Fibroblast of the conjunctiva (primary cell): ENCODE results near the gene COL20A1.

Source experiments
- DNase-seq: peaks from one replicate; pipeline ENCODE4 v3.0.0-alpha.2; 2010; ENCODE audit warnings: low read depth

The COL20A1 gene

DNA sequence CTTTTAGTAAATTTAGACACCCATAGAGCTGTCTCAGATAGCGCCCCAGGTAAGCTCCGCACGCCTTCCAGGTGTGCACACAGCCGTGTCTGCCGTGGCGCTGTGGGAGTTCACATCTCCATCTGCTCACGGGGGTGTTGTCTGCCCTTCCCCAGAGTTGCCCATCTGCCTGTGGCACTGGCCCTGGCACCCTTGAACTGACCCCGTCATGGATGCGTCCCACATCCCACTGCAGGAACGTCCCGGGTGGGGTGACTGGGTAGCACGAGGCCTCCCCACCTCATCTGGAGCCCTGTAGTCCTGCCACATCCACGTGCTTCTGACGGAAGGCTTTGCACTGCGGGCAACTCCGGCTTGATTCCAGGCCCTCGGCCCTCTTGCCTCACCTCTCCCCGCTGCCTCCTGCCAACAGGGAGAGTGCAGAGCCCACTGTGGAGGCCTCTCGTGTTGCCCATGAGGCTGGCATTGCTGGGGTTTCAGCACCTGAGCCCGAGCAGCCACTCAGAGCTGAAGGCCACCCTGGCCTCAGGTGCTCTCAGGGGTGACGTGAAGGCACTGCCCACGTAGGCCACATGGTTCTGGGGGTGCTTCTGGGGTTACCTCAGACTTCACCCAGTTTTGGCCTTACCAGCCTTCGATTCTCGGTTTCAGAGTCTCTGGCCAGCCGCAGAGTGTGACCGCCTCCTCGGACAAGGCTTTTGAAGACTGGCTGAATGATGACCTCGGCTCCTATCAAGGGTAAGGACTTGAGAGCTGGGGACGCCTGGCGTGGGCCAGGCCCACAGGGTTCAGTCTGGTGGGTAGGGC is 15.3 kb upstream of the COL20A1 start:
- no peak for DNase-seq

DNA sequence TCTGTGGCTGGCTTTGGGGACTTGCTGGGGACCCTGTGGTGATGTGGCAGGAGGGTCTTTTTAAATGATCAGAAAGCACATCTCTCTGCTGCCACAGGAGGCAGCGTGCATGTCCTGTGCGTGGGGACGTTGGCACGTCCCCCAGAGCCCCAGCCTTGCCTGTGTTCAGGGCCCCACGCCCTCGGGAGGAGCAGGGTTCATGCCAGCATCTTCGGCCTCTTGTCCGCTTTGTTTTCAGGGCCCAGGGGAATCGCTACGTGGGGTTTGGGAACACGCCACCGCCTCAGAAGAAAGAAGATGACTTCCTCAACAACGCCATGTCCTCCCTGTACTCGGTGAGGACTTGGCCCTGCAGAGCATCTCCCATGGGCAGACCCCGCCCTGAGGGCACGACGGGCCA is 14.3 kb upstream of the COL20A1 start:
- no peak for DNase-seq

DNA sequence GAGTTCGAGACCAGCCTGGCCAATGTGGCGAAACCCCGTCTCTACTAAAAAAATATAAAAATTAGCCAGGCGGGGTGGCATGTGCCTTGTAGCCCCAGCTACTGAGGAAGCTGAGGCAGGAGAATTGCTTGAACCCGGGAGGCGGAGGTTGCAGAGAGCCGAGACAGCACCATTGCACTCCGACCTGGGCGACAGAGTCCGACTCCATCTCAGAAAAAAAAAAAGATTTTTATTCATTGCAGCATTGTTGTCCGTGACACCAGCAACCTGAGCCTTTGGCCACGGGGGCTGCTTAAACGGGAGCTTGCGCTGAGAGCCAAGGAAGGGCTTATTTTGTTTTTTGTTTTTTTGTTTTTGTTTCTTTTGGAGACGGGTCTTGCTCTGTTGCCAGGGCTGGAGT is 13.1 kb upstream of the COL20A1 start:
- no peak for DNase-seq

DNA sequence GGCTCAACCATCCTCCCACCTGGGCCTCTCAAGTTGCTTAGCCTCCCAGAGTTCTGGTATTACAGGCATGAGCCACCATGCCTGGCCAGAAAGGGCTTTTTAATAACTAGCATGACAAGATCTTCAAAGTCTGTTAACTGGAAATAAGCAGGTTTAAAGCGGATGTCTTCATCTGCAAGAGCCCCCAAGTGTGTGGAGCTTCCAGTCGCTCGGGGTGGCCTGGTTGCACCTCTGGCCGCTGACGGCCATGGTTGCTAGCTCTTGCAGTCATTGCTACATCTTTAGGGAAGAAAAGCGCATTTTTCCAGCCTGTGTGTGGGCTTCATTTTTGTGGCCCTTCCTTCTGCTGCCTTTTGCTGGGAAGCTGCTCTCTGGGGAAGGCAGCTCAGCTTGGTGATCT is 12.6 kb upstream of the COL20A1 start:
- DNase-seq: no peak

DNA sequence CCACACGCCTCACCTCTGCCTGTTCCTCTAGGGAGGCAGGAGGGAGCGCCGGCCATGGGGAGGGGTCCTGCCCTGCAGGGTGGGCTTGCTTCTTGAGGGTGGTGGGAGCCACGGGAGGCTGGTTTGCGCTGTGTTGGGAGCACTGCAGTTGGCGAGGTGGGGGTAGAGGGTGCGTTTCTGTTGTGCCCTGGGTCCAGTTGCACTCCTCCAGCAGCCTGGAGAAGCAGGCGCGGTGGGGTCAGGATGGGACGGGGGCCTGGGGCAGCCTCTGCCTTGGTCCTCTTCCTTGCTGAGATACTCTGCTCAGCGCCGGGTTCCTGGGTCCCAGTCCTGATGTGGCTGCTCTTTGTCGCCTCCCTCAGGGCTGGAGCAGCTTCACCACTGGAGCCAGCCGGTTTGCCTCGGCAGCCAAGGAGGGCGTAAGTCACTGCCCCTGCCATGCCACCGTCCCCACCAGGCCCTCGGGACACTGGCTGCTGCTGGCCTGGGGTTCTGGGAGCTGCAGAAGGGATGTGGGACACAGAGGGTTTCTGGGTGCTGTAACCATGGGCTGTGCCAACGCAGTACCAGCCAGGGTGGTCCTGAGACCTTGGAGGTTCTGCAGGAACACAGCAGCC is 11.9 kb upstream of the COL20A1 start:
- DNase-seq: no peak

DNA sequence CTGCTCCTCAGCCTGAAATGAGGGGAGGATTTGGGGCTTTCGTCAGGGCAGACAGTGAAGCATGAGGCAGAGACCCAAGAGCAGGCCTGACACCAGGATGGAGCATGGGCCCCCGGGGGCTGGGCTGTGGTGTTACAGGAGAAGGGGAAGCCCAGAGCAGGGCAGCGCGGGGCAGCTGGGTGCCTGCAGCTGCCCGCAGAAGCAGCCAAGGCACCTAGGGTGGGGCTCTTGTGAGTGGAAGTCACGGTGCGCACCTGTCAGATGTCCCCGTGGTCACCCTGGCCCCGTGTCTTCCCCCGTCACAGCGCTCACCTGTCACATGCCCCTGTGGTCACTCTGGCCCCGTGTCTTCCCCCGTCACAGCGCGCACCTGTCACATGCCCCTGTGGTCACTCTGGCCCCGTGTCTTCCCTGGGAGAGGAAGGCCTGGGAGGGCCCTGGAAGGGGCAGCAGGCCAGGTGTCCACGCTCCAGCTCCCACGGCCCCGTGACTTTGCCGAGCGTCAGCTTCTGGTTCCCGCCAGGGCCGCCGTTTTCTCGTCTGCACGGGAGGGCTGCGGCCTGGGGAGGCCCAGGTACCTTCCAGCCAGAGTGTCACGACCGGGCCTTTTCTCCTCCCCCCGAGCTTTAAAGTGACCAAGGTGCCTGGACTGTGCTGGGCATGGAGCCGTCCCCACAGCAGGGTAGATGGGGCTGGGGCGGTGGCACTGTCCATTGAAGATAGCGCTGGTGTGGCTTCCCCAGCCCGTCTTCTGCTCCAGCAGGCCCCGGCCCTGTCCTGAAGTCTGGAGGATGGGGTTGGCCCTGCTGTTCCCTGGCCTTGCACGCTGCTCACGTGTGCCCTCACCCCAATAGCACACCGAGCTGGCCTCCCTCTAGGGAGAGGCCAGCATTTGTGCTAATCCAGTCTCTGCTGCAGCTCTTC is 11.0 kb upstream of the COL20A1 start:
- DNase-seq: no peak

DNA sequence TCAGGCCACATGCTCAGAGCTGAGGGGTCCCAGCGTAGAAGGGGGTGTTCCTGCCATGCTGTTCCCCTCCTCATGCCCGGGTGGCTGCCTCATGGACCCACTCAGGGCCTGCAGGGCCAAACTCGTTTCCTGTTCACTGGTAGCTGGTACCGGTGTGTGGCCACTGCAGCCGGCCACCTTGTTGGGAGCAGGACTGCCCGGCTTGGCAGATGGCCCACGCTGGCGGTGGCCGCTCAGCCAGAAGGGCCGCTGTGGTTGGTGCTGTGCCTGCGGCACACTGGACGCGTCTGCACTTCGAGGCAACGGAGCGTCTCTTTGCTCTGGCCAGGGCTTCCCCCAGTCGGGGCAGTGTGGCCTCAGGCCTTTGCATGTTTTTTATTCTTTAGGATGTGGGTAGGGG is 10.0 kb upstream of the COL20A1 start:
- no peak for DNase-seq

DNA sequence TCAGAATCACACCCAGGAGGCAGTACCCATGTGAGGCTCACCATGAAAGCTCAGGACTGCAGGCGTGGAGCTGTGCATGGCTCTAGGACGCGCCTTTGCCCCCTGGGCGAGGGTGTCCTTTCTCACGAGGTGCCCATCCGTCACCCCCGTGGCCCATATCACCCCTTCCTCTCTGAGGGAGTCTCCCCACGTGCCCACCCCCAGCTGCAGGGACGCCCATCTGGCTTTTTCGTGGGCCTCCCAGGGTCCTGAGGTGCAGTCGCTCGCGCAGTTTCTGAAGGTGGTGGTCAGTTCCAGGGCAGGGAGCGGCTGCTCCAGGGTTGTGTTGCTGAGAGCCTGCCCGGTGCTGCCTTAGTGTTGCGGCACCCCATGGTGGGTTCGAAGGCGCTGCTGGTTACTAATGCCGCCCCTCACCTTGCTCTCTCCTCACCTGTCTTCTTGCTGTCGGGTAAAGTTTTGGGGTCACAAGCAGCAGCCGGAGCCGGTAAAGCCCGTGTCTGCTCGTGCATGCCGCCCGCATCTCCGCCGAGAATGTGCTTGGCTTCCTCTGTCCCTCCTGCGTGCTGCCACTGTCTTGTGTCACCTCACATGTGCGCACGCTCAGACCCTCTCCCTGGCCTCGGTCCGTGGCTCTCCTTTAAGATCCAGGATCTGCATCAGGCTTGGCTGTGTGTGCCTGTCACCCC is 9.4 kb upstream of the COL20A1 start:
- DNase-seq: no peak

DNA sequence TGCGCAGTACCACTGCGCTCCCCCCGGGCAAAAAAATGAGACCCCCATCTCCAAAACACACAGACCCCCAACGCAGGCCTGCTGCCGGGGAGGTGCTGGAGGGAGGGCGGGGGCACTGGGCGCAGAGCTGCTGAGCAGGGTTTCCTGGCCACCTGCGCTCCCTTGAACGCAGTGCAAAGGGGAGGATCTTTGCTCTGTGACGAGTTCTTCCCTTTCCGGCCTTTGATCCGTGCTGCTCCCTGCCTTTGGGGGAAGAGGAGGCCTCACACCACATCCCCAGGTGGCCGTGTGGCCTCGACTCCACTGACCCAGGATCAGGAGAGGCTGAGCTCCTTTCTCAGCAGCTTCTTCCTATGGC is 8.9 kb upstream of the COL20A1 start:
- no peak for DNase-seq

DNA sequence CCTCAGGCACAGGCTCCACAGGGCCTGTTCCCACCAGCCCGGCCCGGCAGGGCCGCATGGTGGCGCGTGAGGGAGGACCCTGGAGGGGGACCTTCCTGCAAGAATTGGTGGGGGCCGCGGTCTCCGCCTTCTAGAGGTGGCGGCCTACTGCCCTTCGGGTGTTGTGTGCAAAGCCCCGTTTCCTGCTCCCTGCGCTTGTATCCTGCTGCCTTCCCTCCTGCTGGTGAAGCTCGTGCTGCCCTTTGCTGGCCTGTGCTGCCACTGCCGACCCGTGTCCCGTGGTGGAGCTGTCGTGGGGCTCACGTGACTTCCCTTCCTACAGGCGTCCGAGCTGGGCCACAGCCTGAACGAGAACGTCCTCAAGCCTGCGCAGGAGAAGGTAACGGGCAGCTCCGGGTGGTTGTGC is 8.4 kb upstream of the COL20A1 start:
- no peak for DNase-seq

DNA sequence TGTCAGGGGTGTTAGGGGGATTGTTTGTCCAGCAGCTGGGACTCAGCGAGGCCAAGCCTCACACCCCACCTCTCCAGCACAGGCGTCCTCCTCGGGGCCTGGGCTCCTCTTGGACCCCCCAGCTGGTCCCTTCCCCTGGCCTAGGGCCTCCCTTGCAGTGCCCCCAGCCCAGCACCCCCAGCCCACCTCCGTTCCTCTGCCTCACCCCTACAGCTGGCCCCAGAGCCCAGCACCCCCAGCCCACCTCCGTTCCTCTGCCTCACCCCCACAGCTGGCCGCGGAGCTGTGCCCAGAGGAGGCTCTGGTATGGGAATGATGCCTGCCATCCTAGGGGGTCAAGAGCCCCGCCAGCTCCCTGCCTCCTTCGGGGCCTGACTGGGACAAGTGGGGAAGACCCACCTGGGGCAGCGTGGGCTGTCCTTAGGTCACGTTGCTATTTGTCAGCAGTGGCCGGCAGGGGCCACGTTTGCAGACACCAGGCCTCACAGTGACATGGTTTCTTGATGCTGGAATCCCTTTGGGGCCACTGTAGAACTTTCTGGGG is 7.9 kb upstream of the COL20A1 start:
- DNase-seq: no peak

DNA sequence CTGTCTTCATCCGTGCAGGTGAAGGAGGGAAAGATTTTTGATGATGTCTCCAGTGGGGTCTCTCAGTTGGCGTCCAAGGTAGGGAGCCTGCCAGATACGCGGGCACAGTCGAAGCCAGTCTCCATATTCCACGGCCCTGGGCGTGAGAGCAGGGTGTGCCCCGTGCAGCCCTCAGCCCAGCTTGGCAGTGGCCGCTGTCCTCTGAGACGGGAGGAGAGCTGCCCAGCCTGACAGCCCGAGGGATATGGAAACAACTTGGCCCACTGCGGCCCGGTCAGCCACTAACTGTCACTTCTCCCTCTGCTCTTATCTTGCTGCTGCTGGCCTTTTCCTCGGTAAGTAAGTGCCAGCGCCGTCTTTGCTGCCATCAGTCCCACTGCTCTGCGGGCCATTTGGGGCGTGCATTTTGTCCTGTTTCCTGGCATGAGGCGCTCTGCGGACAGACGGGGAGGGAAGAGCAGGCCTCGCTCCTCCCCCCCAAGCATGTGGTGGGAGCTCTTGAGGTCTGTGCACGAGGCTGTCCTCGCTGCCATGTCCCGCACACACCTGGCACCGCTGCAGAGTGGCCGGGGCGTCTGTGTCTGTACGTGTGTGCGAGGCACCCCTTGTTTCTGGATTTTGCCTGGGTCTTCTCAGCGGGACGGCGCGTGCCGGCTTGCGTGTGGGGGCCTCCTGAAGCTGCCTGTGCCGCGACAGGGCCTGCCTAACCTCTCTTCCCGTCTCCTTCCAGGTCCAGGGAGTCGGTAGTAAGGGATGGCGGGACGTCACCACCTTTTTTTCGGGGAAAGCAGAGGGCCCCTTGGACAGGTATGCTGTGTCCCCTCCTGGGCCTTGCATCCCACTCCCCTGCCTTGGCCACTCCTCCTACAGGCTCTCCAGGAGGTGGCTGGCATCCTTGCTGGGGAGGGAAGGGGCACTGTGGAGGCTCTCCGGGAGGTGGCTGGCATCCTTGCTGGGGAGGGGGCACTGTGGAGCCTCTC is 7.1 kb upstream of the COL20A1 start:
- no peak for DNase-seq

DNA sequence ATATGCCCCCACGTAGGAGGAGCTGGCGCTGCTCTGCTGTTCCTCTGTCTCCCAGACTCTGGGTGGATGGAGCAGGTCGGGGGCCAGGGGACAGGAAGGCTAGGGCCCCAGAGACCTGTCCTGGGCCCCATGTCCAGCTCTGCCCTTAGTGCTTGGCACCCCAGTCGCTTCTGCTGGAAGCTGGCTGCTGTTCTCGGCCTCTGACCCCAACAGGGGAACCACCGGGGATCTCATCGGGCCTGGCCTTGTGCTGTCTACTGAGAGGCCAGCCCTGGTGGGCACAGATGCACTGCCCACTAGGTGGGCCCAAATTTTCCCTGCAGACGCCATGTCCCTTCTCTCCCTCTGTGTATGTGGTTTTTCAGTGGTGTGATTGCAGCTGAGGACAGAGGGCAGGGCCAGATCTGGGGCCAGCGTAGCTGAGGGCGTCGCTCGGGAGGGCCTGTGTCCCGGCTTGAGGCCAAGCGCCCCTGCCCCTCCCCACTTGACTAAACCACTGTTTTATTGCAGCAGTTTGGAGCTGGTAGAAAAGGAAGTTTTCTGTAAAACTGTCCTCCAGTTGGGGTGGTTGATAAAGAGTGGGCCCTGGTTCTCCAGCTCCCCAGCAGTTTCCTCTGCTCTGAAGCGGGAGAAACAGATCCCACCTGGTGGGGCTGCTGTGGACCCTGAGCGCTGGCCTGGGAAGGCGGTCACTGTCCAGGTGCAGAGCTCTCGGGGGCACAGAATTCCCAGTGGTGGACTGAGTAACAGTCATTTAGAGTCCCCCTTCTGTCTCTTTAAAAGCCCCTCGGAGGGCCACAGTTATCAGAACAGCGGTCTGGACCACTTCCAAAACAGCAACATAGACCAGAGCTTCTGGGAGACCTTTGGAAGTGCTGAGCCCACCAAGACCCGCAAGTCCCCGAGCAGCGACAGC is 5.9 kb upstream of the COL20A1 start:
- no peak for DNase-seq

DNA sequence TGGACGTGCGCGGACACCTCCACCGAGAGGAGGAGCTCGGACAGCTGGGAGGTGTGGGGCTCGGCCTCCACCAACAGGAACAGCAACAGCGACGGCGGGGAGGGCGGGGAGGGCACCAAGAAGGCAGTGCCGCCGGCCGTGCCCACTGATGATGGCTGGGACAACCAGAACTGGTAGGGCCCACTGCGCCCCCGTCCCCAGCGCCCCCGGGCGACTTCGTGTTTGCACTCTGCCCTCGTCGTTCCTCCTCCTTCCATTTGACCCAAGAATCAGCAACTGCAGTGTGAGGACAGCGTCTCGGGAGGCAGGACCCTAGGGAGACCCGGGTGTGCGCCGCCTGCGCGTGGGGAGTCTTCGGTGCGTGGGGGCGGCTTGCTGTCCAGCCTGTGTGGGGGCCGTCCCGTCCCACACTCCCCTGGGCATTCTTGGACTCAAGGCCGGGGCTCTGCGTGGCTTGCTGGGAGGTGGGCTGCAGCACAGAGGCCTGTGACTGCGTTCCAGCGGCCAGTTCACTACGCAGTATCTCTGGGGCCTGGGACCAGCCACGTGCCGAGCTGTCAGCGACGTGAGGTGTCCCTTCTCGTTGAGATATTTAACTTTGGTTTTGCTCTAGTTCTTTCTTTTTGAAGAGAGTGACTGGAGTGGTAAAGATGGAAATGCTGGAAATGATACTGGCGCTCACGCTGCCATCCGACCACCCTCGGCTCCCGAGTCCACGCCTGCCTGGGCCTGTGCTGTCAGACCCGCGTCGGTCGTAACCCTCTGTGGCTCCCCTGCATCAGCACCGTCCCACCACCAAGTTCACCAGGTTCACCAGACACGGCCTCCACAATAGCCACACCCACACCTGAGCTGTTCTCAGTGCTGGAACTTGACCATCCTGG is 5.0 kb upstream of the COL20A1 start:
- DNase-seq: no peak

DNA sequence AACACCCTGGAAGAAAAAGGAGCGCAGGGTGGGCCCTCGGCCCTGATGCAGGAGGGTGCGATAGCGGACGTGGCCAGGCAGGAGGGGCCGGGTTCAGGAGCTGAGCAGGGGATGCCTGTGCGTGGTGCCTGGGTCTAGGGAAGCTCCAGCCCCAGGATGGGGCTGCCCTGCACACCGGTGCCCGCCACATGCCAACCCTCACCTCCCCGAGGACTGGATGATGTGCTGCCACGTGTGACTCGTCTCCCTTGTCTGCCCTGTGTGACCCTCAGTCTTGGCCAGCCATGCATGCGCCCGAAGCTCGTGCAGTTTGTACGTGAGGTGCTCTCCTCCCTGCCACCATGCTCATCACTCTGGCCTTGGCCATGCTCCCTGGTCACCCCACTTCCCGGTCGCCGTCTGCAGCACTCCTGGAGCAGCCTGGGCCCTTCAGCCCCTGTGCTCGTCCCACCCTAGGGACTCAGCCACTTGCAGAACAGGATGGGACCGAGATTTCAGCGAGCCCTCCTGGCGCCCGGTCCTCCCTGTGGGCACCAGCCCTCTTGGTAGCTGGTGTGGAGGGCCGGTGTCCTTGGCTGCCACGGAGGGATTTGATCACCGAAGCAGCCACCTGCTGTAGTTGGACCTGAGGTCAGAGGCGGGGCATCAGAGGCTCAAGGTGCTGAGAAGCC is 4.3 kb upstream of the COL20A1 start:
- DNase-seq: no peak

DNA sequence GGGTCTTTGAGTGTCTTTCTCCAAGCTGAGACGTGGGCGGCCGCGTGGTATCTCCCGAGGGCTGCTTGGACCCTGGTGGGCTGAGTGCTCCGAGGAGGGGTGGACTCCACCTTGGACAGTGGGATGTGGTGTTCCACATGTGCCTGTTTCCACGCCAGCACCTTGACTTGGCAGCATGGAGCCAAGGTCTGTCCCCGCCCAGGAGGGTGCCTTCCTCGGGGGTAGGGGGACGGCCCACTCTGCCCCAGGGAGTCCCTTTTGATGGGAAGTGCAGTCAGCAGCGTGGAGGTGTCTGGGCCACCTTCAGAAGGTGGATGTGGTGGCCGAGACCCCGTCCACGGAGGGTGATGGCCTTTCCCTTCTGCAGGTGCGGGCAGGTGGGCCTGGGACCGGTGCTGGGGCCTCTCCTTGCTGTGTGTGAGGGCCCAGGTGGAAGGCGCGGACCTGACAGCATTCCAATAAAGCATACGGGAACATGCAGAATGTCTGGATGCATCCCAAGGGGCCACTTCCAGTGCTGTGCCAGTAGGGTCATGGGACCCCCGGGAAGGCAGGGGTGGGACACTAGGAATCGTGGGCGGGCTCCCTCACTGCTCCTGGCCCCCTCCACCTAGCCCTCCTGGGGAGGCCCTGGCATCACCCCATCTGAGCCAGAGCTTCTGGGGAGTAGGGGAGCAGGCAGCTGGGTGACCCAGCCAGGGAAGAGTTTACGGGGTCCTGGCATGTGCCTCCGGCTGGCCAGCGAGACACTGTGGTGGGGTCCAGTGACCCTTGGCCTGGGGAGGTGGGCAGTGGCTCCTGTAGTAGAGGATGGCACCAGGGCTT is 3.5 kb upstream of the COL20A1 start:
- DNase-seq: no peak

DNA sequence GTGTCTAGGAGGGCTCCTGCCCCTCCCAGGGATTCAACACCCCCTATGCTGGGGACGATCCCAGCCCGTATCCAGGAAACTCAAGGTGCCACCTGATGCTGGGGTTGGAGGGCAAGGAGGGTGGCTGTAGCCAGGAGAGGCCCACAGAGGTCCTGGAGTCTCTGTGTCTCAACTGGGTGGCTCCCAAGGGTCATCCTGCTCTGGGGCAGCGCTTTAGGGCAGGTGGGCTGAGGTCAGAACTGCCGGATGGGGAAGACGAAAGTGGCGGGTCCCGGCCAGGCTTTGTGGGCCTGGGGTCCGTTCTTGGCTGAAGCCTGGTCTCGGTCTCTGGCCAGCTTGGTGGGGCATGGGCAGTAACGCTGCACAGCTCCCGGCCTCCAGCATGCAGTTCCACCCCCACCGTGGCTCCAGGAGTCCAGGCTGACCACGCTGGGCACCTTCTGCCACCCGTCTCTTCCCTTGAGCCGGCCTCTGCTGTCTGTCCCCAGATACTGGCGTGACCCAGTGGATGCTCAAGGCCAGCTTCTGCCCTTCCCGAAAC is 2.8 kb upstream of the COL20A1 start:
- no peak for DNase-seq
